ENCODE measurements around the gene C1QTNF12.

Gene C1QTNF12, protein sequence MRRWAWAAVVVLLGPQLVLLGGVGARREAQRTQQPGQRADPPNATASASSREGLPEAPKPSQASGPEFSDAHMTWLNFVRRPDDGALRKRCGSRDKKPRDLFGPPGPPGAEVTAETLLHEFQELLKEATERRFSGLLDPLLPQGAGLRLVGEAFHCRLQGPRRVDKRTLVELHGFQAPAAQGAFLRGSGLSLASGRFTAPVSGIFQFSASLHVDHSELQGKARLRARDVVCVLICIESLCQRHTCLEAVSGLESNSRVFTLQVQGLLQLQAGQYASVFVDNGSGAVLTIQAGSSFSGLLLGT

DNA sequence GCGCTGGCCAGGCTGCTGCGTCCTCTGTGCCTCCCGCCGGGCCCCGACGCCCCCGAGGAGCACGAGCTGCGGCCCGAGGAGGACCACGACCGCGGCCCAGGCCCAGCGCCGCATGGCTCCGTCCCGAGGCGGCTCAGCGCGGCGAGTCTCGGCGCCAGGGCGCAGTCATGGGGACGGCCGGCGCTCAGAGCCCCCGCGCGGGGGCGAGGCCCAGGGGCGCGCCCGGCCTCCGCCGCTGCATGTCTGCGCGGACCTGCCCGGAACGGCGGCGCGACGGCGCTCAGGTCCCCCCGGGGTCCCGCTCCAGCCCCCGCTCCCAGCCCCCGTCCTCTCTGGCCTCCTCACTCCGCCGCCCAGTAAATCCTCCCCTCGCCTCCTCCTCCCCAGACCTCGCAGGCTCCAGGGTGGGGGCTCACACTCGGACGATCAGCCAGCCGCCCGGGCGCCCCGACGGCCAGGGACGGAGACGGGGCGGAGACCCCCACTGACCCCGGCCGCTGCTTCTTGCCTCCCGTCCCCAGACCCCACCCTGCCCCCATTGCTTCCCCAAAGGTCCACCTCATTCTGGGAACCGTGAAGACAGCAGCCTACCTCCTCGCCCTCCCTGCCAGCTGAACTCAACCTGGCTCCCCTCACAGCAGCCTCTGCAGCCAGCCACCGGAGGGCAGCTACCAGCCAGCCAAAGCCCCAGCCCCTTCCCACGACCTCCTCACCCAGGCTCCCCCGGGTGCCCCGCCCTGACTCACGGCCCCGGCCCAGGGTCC lies at the start of gene C1QTNF12:
TSS of gene C1QTNF12 (minus strand) at position 146 of the 764 bp plus-strand sequence. CDS start at position 114, 32 bp downstream.
- no peak for DNase-seq

DNA sequence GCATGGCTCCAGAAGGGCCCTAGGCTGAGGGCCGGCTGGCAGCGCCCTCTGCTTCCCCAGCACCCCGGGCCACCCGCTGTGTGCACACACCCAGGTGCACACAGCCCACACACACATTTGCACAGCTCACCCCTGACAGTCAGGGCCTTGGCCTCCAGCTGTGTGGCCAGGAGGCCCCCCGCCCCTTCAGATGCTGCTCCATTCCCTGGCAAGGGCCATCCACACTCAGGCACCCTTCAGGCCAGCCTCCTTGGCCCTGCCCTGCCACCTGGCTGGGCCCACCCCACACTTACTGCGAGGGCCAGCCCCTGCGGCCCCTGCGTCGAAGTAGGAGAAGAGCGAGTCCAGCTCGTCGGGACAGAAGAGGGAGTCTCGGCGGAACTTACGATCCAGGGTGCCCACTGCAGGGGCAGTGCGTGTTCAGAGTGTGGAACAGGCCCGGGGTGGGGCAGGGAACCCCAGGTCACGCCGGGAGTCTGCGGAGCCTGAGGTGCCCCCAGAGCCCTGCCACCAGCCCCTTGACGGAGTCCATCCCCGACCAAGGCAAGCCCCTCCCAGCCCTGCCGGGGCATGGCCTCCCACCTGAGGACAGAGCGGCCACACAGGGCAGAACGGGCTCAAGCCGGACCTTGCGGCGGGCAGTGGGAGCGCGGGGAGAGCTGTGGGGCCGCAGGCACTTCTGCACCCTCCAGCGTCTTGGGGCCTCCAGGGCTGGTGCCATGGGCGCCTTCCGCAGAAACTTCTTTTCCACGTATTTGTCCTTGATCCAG lies 48.8 kb upstream of the C1QTNF12 start:
- no peak for DNase-seq

DNA sequence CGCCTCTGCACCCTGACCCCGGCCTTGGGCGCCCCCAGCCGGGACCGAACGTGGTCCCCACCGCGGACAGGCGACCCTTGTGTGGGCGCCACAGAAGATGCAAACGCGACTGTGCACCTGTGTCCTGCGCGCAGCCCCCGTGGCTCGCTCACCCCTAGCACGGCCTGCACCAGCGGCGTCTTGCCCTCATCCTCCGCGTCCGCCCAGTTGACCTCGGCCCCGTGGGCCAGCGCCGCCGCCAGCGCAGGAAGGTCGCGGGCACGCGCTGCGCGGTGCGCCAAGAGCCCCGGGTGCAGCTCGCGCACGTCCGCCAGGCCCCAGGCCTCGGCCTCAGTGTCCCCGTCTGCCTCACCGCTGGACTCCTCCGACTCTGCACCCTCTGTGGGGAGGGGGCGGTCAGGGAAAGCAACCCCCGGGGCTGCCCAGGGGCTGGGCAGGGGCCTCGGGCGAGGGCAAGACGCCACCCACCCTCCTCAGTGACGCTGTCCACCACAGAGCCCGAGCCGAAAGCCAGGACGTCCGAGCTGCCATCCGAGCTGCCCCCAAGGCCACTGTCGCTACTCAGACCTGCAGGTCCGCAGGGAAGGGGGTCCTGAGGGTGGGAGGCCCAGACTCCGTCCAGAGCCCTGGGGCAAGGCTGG lies 47.8 kb upstream of the C1QTNF12 start:
- no peak for DNase-seq

DNA sequence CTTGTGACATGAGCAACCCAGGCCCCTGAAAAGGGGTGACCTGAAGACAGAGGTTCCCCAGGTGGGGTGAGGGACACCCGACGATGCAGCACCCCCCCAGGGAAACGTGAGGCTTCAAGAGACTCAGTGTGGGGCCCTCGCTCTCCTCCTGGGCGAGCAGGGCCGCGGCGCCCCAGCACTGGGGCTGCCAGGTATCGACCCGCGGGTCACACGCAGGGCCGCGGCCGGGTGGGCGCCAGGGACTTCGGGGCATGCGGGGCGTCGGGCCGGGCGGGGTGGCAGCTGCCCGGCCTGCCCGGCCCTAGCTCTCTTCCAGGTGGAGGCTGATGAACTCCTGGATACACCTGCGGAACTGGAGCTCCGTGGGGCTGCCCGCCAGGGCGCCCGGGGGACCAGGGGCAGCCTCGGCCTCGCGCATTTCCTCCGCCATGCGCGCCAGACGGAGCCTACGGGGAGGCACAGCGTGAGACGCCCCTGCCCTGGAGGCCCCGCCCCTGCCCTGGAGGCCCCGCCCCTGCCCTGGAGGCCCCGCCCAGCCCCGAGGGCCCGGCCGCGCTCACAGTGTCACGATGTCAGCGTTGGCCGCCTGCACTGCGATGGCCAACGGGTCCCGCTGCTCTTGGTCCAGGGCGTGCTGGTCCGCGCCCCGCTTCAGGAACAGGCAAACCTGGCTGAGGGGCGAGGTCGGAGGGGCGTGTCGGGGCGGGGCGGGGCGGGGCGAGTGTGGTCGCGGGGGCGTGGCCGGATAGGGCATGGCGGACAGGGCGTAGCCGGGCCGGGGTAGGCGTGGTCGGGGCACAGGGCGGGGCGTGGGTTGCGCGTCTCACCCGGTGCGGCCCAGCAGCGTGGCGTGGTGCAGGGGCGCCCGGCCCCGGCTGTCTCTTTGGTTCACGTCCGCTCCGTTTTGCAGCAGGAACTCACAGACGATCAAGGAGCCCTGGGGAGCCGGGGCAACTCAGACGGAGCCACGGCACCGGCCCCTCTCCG lies 47.0 kb upstream of the C1QTNF12 start:
- no peak for DNase-seq

DNA sequence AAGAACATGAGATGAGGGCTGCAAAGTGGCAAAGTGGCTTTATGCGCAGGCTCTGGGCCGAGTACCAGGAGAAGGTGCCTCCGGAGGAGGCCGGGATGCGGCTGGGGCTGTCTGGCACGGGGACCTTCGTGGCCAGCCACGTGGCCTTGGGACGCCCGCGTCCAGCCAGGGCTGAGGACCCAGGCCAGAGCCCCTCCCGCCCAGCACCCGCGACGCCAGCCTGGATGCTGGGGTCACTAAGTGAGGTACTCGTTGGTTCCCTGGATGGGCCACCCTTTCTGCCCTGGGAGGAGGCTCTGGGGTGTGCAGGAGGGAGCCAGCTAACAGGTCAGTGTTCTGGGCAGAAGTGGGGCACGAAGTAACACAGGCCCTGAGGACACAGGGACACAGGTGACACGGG lies 46.3 kb upstream of the C1QTNF12 start:
- no peak for DNase-seq

DNA sequence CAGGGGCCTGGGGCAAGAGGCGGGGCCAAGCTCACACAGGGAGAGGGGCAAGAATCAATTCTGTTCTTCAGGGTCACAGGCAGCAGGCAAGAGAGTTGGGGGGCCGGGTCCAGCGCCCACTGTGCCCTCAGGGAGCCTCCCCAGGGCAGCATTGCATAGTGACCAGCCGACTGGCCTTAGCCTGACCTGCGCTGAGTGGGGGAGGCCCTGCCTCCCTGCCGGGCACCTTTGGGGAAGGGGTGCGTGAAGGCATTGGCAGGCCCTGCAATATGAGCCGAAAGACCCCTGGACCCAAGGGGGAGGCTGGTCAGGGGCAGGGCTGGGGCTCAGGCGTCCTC lies 45.9 kb upstream of the C1QTNF12 start:
- no peak for DNase-seq

DNA sequence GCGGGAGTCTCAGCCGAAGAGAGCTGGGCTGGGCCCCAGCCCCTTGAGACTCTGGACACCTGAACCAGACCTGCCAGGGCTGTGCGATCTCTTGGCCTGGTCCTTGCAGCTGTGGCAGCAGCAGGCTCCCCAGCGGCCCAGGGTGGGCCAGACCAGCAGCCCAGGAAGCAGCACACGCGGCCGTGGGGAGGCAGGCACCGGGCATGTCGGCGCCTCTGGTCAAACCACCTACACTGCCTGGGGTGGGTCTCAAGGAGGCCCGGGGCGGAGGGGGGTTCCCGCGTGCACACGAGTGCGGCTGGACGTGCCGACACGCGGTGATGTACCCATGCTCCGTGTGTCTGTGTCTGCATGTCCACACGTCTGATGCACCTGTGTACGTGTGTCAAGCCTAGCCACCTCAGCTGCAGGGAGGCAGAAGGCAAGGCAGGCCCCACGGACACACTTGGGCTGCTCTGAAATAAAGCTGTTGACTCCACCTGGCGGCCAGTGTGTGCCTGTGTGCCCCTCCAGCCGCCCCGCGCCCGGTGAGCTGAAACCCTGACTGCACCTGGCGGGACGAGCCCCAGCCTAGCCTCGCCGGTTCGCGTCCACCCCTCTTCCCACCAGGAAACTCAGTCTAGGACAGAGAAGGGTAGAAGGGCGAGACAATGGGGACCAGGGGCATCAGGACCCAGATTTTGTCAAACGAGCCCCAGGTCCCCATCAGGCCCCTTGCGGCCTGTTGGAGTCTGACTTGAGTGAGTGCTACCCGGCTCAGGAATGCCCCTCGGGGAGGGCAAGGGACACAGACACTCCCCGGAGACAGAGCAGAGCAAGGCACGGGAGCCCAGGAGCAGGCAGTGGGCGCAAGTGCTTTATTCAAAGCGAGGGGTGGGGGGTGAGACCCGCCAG lies 45.3 kb upstream of the C1QTNF12 start:
- peak; percentile 60 for DNase-seq

DNA sequence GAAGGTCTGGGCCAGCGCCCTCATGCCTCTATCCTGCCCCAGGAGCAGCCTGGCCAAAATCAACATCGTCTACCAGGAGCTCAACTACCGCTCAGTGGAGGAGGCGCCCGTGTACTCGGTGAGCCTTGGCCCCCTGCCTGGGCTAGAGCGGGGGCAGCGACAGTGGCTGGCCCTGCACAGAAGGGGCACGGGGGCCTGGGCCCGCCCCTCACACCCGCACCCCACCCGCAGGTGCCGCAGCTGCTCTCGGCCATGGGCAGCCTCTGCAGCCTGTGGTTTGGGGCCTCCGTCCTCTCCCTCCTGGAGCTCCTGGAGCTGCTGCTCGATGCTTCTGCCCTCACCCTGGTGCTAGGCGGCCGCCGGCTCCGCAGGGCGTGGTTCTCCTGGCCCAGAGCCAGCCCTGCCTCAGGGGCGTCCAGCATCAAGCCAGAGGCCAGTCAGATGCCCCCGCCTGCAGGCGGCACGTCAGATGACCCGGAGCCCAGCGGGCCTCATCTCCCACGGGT lies 44.6 kb upstream of the C1QTNF12 start:
- no peak for DNase-seq

DNA sequence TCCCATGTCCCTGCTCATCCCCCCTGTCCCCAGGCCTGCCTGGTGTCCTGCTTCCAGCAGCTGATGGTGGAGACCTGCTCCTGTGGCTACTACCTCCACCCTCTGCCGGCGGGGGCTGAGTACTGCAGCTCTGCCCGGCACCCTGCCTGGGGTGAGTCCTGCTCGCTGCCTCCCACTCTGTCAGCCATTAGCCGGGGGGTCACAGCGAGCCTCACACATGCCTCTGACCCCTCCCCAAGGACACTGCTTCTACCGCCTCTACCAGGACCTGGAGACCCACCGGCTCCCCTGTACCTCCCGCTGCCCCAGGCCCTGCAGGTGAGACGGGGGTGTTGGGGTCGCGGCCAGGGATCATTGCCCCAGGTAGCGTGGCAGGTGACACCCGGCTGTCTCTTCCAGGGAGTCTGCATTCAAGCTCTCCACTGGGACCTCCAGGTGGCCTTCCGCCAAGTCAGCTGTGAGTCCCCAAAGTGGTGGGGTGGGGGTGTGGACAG lies 43.8 kb upstream of the C1QTNF12 start:
- DNase-seq: peak; percentile 59

DNA sequence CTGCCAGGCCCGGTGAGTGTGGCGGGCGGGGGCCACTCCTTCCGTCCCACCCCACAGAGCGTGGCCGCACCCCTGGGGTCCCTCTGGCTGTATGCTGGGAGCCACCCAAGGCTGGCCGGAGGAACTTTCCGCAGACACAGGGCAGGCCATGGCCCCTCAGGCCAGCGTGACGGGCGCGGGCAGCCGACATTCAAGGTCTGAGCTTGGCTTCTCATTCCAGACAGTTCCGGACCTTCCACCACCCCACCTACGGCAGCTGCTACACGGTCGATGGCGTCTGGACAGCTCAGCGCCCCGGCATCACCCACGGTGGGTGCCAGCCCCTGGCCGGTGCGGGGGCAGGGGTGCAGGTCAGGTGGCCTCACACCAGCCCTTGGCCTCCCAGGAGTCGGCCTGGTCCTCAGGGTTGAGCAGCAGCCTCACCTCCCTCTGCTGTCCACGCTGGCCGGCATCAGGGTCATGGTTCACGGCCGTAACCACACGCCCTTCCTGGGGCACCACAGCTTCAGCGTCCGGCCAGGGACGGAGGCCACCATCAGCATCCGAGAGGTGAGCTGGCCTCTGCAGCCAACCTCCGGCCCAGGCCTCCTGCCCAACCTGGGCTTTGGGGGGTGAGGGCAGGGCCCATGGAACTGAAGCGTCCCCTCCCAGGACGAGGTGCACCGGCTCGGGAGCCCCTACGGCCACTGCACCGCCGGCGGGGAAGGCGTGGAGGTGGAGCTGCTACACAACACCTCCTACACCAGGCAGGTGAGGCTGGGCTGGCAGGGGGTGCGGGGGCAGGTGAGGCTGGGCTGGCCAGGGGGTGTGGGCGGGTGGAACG lies 41.0 kb upstream of the C1QTNF12 start:
- DNase-seq: no peak

DNA sequence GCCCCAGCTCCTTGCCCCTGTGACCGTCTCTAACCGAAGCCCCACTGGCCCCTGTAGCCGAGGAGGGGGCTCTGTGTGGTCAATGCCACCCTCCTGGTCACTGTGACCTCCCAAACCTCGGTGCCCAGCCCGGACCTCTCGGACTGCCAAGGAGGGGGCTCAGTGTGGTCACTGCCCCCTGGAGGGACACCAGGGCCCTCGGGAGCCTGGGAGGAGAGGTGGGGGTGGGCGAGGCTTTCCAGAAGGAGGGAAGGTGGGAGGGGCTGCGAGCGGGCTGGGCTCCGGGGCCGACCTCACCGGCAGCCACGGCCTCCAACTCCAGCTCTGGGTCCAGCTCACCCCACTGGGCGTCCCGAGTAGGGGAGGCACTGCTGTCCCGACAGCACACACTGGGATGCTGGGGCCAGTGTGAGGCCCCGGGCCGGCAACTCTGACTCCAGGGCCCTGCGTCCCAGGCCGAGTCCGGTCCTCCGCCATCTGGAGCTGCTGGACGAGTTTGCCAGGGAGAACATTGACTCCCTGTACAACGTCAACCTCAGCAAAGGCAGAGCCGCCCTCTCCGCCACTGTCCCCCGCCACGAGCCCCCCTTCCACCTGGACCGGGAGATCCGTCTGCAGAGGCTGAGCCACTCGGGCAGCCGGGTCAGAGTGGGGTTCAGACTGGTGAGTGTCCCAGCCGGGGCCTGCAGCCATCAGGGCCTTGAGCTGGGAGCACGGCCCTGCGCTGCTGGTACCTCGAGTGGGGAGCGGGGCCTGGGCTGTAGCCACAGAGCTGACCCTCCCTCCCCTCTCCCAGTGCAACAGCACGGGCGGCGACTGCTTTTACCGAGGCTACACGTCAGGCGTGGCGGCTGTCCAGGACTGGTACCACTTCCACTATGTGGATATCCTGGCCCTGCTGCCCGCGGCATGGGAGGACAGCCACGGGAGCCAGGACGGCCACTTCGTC lies 40.1 kb upstream of the C1QTNF12 start:
- no peak for DNase-seq

DNA sequence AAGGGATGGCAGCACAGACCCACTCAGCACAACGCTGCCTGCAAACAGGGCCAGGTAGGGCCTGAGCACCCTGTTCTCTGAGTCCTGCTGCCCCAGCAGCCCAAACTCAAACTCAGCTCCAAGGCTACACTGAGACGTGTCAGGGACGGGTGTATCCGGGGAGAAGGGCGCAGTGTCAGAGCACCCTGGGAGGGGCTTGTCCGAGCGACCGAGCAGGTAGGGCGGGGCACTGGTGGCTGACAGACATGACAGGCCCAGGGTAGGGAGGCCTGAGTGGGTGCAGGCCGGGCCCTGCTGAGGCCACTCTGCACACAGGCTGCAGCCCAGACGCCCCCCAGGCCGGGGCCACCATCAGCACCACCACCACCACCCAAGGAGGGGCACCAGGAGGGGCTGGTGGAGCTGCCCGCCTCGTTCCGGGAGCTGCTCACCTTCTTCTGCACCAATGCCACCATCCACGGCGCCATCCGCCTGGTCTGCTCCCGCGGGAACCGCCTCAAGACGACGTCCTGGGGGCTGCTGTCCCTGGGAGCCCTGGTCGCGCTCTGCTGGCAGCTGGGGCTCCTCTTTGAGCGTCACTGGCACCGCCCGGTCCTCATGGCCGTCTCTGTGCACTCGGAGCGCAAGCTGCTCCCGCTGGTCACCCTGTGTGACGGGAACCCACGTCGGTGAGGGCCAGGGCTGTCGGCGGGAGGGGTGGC lies 39.2 kb upstream of the C1QTNF12 start:
- DNase-seq: no peak

DNA sequence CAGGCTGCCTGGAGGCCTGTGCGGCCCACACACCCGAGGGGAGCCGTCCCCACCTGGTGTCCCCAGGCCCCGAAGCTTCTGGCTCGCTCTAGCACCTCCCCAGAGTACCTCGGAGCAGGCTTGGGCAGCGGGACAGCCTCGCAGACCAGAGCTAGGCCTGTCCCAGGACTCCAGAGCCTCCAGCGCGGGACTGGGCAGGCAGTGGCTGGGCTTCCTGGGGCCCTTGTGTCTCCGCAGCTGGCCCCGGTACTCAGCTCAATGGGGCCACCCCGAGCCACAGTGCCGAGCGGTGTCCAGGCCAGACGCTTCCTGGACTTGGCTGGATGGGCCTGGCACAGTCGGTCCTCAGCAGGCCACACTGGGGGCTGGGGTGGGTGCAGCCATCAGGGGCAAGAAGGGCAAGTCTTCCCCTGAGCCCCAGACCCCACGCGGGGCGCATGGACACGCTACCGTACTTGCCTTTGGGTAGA lies 38.6 kb upstream of the C1QTNF12 start:
- DNase-seq: no peak

DNA sequence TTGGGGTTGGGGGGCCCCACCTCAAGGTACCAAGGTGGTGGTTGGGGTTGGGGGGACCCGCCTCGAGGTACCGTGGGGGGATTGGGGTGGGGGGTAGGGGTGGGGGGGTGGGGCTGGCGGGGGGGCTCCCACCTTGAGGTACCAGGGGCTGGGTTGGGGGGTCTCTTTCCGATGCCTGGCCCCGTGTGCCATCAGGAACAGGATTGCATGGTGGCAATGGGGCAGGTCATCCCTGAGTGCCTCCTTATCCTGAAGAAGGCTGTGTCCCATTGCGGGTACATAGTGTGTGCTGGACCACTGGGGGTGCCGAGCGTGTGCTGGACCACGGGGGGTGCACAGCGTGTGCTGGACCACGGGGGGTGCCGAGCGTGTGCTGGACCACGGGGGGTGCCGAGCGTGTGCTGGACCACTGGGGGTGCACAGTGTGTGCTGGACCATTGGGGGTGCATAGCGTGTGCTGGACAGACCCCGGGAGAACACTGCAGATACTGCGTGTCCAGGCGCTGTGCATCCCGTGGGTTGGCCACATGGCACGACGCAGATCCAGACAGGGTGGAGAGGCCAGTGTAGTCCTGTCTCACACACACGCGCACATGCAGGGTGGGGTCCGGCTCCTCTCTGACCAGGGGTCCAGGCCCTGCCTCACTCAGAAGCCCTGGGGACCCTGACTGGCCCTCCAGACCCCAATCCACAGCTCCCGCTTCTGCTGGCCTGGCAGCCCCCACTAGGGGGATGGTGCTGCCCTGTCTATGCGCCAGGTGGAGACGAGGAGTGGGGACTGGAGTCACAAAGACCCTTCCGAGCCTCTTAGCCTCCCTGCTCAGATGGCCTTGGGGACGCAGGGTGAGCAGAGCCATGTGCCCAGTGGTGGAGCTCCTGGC lies 37.9 kb upstream of the C1QTNF12 start:
- no peak for DNase-seq

DNA sequence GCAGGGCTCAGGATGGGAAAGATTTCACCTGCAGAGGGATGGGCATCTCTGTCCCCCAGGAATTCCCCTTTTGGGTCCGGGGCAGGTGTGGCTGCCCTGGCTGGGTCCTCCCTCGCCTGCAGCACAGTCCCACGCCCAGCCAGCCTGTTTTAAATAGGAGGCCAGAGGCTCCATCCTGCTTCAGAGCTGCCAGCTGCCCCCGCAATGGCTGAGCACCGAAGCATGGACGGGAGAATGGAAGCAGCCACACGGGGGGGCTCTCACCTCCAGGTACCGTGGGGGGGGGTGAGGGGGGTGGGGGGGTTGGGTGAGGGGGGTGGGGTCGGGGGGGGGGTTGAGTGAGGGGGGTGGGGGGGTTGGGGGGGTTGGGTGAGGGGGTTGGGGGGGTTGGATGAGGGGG lies 37.3 kb upstream of the C1QTNF12 start:
- no peak for DNase-seq

DNA sequence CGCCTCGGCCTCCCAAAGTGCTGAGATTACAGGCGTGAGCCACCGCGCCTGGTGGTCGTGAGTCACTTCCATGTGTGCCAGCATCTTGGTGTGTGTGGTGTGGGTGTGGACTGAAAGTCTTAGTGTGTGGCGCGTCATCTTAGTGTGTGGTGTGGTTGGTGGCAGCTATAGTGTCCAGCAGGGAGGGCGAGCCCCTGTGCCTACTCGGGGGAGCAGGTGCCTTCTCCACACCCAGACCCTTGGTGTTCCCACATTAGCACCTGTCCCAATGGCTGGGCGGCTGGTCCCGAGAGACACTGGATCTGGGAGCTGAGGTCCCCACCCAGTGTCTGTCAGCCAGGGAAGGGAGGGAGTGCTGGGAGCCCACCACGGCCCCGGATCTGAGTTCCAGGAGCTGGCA lies 36.5 kb upstream of the C1QTNF12 start:
- no peak for DNase-seq
